GM19397 (cell line): ENCODE results near the gene PARD3.
"Not testable (repeated sequence)": the region's sequence is repeated elsewhere in the genome, so short reads cannot be mapped to it uniquely, and the experiment has no call there.

Experiments
- ATAC-seq: cut with Tn5 transposase; IDR thresholded peaks from one replicate; pipeline ENCODE4 v1.9.1; 2021; ENCODE audit warnings: mild to moderate bottlenecking, moderate library complexity; ENCODE audit not compliant: unreplicated experiment

The PARD3 gene

DNA sequence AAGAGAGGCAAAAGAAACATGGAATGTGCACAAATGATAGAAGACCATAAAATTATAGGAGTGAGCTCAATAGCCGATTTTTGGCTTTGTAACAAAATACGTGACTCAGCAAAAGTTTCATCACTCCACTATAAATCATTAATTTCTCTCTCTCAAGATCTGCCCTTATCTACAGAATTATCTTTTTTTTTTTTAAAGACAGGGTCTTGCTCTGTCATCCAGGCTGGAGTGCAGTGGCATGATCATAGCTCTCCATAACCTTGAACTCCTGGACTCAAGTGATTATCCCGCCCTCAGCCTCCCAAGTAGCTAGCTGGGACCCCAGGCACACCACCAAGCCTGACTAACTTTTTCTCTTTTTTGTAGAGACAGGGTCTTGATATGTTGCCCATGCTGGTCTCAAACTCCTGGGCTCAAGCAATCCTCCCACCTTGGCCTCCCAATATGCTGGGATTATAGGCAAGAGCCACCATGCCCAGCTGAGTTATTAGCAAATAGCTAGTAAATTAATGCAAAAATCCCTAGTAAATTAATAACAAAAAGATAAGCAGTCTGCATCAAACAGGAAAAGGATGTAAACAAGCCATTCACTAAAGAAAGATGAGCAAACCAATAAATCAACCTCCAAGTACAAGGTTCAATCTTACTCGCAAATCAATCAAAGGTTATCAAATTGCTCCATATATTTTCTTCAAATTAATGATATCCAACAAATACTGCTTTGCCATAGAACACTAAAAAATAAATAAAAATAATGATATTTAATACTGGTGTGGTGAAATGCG, 450.7 kb downstream of the PARD3 start:
- ATAC-seq: no peak

- ATAC-seq: no peak
Measured at GRCh38 chr10:34360984-34361383, 454.1 kb downstream of the PARD3 start.

DNA sequence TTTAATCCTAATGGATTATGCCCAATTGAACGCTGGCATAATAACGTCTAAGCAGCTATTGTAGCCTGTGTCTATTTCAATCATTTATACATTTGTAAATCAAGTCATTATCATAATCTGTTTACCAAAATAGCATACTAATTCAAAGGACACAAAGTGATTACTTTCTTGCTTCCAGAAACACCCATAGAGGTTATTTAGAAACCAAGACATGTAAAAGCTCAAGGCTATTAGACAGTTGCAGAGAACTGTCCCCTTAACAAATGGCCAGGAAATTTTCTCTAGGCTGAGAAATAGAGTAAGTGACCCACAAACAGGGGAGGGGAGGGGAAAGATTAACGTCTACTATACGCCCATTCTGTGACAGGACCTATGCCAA, 455.7 kb downstream of the PARD3 start:
- no peak for ATAC-seq

GRCh38 chr10:34358729-34359434, 456.2 kb downstream of the PARD3 start:
- ATAC-seq: no peak

- no peak for ATAC-seq
Measured at GRCh38 chr10:34356463-34356862, 458.6 kb downstream of the PARD3 start.

GRCh38 chr10:34353530-34353929, 461.6 kb downstream of the PARD3 start:
- not testable (repeated sequence) for ATAC-seq

GRCh38 chr10:34352599-34353204, 462.4 kb downstream of the PARD3 start:
- ATAC-seq: not testable (repeated sequence)

DNA sequence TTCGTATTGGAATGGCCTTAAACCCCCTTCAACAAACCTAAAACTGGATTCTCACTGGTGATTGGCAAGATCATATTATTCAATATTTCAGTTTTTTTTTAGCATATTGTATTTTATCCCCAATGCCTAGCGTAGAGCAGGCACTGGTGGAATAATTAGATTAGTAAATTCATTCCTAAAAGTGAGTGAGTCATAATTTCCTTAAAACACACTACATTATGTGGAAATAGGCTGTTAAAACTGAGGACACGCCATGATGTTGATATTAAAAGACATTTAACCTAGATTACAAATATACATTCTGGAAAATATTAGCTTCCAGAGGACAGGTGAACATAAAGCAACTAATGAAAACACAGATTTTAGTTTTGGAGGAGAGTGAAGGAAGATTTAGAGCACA, 463.9 kb downstream of the PARD3 start:
- no peak for ATAC-seq

- ATAC-seq: no peak
Measured at GRCh38 chr10:34348917-34349485, 466.1 kb downstream of the PARD3 start.

GRCh38 chr10:34348021-34348420, 467.1 kb downstream of the PARD3 start:
- no peak for ATAC-seq

DNA sequence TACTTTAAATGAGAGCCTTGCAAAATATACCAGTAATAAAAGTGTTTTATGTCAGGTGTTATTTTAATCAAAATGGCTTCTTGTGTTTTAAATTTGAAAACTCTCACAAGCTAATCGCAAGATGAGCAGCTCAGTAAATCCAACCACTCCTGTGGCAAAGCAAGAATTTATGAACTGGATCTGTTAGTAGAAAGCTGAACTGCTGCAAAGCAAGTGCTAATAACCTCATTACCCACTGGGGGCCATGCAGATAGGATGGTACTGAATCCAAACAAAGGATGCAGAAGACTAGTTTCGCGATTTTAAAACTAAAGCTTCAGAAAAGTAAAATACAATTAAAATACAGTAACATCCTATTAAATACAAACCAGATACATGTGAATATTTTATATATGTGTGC, 468.0 kb downstream of the PARD3 start:
- no peak for ATAC-seq

DNA sequence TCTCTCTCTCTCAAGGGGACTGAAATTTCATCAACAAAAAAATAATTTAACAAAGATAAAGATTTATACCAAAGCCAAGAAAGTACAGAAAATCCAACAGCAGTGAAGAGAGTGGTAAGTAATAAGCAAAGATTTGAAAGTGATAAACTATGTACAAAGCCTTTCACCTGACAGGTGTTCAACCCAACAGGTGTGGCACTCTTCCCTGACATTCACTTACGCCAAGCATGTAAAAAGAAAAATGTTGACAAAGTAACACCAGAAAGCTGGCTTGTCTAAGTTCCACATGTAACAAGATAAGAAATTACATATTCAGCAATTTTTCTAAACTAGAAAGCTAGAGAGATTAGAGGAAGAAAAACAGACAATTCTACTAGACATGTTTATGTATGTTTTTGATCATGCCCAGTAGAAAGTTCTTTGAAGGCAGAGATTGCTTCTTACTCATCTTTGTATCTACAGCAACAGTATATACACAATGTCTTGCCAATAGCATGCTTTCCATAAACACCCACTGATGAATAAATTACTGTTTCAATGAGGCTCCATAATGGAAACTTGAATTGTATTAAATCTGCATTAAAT, 468.5 kb downstream of the PARD3 start:
- ATAC-seq: no peak

DNA sequence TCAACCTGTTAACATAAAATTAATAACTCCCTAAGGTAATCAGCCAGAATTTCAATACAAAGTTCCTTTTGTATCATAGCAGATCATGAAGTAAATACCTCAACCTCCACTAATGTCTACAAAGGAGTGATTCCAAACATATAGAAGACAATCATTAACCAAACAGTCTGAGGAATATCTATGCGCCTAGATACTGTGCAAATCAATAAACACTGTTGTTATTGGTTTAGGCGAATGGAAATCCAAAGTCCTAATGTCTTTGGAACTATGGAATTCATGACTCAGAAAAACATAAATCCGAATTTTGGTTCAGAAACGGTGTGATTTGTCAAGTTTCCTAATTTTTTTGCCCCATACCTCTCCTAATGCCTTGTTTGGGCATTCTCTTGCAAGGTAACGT, 469.7 kb downstream of the PARD3 start:
- no peak for ATAC-seq

DNA sequence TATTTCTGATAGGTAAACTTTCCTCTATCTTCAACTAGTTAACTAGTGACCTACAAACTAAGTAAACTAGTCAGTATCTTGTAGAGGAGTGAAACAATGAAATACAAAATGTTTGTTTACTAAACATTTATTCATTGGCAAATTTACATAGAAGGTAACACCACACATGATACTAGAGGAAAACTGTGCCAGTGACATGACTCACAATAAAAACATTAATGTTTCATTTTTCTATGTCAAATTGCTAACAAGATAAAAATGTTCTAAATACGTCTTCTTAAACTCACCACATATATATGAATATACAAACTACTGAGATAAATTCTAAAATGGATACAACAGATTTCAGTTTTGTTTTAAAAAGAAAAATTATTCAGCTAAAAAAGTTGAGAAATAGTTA, 471.3 kb downstream of the PARD3 start:
- no peak for ATAC-seq

GRCh38 chr10:34341473-34341872, 473.6 kb downstream of the PARD3 start:
- no peak for ATAC-seq

DNA sequence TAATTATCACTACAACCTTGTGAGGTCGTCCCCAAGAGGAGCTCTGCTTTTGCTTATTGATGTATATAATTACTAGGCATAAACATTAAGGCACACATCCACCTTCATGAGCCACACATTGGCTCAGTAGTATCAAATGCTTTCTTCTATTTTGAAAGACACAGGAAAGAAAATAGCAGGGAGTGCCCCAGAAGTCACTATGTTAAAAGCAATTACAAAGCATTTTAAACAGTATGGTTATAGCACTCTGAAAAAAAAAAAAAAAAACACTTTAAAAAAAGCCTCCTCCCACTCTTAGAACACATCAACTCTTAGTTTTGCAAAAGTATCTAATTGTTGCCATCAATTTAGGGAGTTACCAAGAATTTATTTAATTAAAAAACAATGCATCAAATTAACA, 474.2 kb downstream of the PARD3 start:
- ATAC-seq: no peak

DNA sequence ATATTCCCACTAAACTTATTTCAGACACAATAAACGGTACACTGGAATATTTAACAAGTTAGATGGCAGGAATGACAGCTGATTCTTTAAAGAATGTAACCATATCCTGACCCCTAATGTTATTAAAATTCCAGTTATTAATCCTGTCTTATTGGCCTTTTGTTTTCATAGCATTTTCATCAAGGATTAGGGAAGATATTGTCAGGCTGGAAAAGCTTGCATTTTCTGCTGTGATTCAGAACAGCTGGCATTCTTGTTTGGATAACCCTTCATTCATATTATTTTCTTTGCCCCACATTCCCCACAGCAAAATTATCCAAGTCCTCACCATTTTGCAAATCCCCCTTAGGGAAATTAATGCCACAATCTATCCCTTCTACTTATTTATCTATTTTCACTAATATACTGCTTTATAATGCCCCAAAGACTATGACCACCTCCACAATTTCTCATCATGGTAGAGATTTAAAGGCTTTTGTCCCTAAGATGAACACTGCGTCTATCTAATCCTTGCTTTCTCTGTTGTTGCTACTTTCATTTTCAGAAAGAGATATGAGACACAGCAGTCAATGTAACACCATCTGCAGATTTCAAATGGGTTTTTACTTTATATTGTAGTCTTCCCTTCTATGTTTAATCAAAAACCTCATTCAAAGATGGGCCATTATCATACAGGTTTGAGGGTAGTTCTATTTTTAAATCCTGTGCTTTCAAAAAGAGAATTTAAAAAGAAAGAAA, 475.1 kb downstream of the PARD3 start:
- ATAC-seq: no peak

GRCh38 chr10:34337917-34338316, 477.2 kb downstream of the PARD3 start:
- ATAC-seq: no peak

GRCh38 chr10:34335960-34336690, 479.0 kb downstream of the PARD3 start:
- no peak for ATAC-seq

DNA sequence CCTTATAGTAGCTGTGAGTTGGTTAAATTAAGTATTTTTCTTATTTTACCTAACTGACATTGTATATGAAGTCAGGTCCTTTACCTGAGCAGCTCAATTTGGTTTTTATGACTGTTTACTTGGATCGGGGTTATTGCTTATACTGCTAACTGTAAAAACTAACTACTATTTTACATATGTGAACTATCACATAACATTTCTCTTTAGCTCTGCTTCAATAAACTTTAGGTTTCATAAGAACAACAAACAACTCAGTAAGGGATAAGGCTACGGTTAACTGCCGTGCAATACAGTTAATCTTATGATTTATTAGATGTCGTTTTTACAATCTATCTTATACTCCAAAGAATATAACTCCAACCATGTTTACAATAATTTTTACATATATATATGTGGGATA, 480.2 kb downstream of the PARD3 start:
- no peak for ATAC-seq
